Measurements from ENCODE around the gene TOM1.

TOM1 gene

GRCh38 chr22:35369996-35370395 lies 70.3 kb downstream of the TOM1 start:
- Histone ChIP-seq H3K9ac (no peak overlapping the region), H3K79me2 (ENCODE audit: insufficient read depth, low read depth) (no peaks in the 10 kb centered on the region), H3K4me3 (IDR thresholded peaks at IDR 0.05; ENCODE audit: insufficient read depth, low read depth, low read length) (no peak overlapping the region), H3K4me2 (no peak overlapping the region), H3K27me3 (ENCODE audit: insufficient read depth, low read depth) (no peaks in the 10 kb centered on the region), H3K36me3 (ENCODE audit: insufficient read depth) (no peaks in the 10 kb centered on the region), H3K27ac (no peak overlapping the region), H3K4me1 (ENCODE audit: low read depth, poor library complexity, severe bottlenecking) (peaks cover 10% of the 10 kb centered on the region), H4K20me1 (ENCODE audit: insufficient read depth) (no peaks in the 10 kb centered on the region), H2AFZ (ENCODE audit: low read depth) (no peak overlapping the region)
- no peak for TF ChIP-seq CTCF (conservative IDR thresholded peaks at IDR 0.05; ENCODE audit: low read depth, low read length)

GRCh38 chr22:35373781-35374180 lies 74.1 kb downstream of the TOM1 start:
- Histone ChIP-seq H3K27ac (no peak overlapping the region), H3K79me2 (ENCODE audit: insufficient read depth, low read depth) (no peaks in the 10 kb centered on the region), H3K36me3 (ENCODE audit: insufficient read depth) (no peaks in the 10 kb centered on the region), H3K4me3 (IDR thresholded peaks at IDR 0.05; ENCODE audit: insufficient read depth, low read depth, low read length) (no peak overlapping the region), H2AFZ (ENCODE audit: low read depth) (no peak overlapping the region), H3K9ac (no peak overlapping the region), H4K20me1 (ENCODE audit: insufficient read depth) (no peaks in the 10 kb centered on the region), H3K4me2 (no peak overlapping the region), H3K27me3 (ENCODE audit: insufficient read depth, low read depth) (no peaks in the 10 kb centered on the region), H3K4me1 (ENCODE audit: low read depth, poor library complexity, severe bottlenecking) (peaks cover 40% of the 10 kb centered on the region)
- no peak for TF ChIP-seq CTCF (conservative IDR thresholded peaks at IDR 0.05; ENCODE audit: low read depth, low read length)

GRCh38 chr22:35375031-35375430 lies 75.3 kb downstream of the TOM1 start:
- Histone ChIP-seq H3K4me2 (no peak overlapping the region), H3K9ac (no peak overlapping the region), H3K27me3 (ENCODE audit: insufficient read depth, low read depth) (no peaks in the 10 kb centered on the region), H3K27ac (no peak overlapping the region), H3K4me1 (ENCODE audit: low read depth, poor library complexity, severe bottlenecking) (peaks cover 40% of the 10 kb centered on the region), H3K79me2 (ENCODE audit: insufficient read depth, low read depth) (no peaks in the 10 kb centered on the region), H4K20me1 (ENCODE audit: insufficient read depth) (no peaks in the 10 kb centered on the region), H3K4me3 (IDR thresholded peaks at IDR 0.05; ENCODE audit: insufficient read depth, low read depth, low read length) (no peak overlapping the region), H2AFZ (ENCODE audit: low read depth) (no peak overlapping the region), H3K36me3 (ENCODE audit: insufficient read depth) (no peaks in the 10 kb centered on the region)
- TF ChIP-seq CTCF (conservative IDR thresholded peaks at IDR 0.05; ENCODE audit: low read depth, low read length) = no peak

GRCh38 chr22:35375526-35375925 lies 75.8 kb downstream of the TOM1 start:
- no peak overlapping the region for H2AFZ ChIP-seq (ENCODE audit: low read depth)
- no peaks in the 10 kb centered on the region for H3K36me3 ChIP-seq (ENCODE audit: insufficient read depth)
- H3K27ac ChIP-seq = no peak overlapping the region
- H3K79me2 ChIP-seq (ENCODE audit: insufficient read depth, low read depth) = no peaks in the 10 kb centered on the region
- H3K4me3 ChIP-seq (IDR thresholded peaks at IDR 0.05; ENCODE audit: insufficient read depth, low read depth, low read length) = no peak overlapping the region
- no peaks in the 10 kb centered on the region for H4K20me1 ChIP-seq (ENCODE audit: insufficient read depth)
- no peak for TF ChIP-seq CTCF (conservative IDR thresholded peaks at IDR 0.05; ENCODE audit: low read depth, low read length)
- no peak overlapping the region for H3K4me2 ChIP-seq
- no peak overlapping the region for H3K9ac ChIP-seq
- H3K27me3 ChIP-seq (ENCODE audit: insufficient read depth, low read depth) = no peaks in the 10 kb centered on the region
- H3K4me1 ChIP-seq (ENCODE audit: low read depth, poor library complexity, severe bottlenecking) = peaks cover 43% of the 10 kb centered on the region
